Measurements from ENCODE around the gene RILPL2.
"Not testable (repeated sequence)": the region's sequence is repeated elsewhere in the genome, so short reads cannot be mapped to it uniquely, and the experiment has no call there.

The RILPL2 gene, protein sequence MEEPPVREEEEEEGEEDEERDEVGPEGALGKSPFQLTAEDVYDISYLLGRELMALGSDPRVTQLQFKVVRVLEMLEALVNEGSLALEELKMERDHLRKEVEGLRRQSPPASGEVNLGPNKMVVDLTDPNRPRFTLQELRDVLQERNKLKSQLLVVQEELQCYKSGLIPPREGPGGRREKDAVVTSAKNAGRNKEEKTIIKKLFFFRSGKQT

DNA sequence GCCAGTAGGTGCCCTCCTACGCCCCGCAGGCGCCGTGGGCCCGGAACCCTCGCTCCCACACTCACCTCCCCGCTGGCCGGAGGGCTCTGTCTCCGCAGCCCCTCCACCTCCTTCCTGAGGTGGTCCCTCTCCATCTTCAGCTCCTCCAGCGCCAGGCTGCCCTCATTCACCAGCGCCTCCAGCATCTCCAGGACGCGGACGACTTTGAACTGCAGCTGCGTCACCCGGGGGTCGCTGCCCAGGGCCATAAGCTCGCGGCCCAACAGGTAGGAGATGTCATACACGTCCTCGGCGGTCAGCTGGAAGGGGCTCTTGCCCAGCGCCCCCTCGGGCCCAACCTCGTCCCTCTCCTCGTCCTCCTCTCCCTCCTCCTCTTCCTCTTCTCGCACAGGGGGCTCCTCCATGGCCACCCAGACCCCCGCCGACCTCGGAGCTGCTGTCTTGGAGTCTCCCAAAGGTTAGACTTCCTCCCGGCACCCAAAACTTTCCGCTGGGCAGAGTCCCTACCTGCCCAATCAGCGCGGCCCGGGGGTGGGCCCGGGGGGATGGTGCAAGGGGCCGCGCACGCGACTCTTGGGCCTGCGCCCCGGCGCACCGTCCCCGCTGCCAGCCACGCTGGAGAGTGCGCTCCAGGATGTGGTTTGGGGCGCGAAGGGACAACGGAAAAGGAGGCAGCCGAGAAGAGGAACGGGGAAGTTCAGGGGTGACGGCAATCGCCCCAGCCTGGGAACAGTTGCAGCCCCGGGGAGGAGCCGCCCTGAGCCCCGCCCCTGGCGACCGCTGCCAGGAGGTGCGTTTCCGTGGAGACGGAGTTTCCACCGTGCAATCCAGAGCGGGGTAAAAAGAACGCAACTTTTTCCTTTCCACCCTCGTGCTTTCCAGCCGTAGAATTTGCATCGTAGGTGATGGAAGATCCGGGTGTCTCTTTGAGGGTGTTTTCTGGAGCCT, at the start of gene RILPL2:
Gene RILPL2, minus strand, starts transcription at position 668 of the 948 bp plus-strand sequence. Its CDS starts 264 bp downstream, at position 404.
- H3K4me3 ChIP-seq (ENCODE audit: low read depth, low read length) = peak within 1 kb of the TSS; percentile 85
- peak; percentile 100 for DNase-seq (ENCODE audit: low read depth)
- TF ChIP-seq MYC (IDR thresholded peaks at IDR 0.05; ENCODE audit: low read depth, low read length) = peak; percentile 98
- TF ChIP-seq, protein P1, sequence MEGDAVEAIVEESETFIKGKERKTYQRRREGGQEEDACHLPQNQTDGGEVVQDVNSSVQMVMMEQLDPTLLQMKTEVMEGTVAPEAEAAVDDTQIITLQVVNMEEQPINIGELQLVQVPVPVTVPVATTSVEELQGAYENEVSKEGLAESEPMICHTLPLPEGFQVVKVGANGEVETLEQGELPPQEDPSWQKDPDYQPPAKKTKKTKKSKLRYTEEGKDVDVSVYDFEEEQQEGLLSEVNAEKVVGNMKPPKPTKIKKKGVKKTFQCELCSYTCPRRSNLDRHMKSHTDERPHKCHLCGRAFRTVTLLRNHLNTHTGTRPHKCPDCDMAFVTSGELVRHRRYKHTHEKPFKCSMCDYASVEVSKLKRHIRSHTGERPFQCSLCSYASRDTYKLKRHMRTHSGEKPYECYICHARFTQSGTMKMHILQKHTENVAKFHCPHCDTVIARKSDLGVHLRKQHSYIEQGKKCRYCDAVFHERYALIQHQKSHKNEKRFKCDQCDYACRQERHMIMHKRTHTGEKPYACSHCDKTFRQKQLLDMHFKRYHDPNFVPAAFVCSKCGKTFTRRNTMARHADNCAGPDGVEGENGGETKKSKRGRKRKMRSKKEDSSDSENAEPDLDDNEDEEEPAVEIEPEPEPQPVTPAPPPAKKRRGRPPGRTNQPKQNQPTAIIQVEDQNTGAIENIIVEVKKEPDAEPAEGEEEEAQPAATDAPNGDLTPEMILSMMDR (IDR thresholded peaks at IDR 0.05; ENCODE audit: low read depth, low read length) = no peak
- TF ChIP-seq POLR2A (IDR thresholded peaks at IDR 0.05; ENCODE audit: extremely low read depth, insufficient read length) = peak; percentile 80
- TF ChIP-seq, protein P2, sequence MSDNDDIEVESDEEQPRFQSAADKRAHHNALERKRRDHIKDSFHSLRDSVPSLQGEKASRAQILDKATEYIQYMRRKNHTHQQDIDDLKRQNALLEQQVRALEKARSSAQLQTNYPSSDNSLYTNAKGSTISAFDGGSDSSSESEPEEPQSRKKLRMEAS (IDR thresholded peaks at IDR 0.05; ENCODE audit: low read depth, low read length) = peak; percentile 94

DNA sequence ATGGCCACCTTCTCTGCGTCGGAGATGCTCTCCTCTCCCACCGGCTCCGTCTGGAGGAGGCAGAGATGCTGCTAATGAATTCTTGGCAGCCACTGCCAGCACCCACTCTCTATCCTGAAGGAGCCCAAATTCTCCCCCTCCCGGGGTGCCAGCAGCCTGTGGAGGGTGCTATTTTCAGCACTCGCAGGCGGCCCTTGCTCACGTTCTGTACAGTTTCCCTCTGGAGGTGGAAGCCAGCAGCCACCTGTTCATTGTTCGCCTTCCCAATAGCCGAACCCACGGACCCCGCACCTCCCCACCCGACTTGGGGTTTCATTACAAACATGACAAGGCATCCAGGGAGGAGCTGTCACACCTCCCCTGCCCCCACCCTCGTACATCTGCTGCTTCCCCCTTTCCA, 49.3 kb upstream of the RILPL2 start:
- no peak for DNase-seq (ENCODE audit: low read depth)
- H3K4me3 ChIP-seq (ENCODE audit: low read depth, low read length) = no peak overlapping the region
- TF ChIP-seq POLR2A (IDR thresholded peaks at IDR 0.05; ENCODE audit: extremely low read depth, insufficient read length) (no peak), MYC (IDR thresholded peaks at IDR 0.05; ENCODE audit: low read depth, low read length) (no peak)
- TF ChIP-seq, protein P1 (IDR thresholded peaks at IDR 0.05; ENCODE audit: low read depth, low read length) = no peak
- TF ChIP-seq, protein P2 (IDR thresholded peaks at IDR 0.05; ENCODE audit: low read depth, low read length) = no peak

DNA sequence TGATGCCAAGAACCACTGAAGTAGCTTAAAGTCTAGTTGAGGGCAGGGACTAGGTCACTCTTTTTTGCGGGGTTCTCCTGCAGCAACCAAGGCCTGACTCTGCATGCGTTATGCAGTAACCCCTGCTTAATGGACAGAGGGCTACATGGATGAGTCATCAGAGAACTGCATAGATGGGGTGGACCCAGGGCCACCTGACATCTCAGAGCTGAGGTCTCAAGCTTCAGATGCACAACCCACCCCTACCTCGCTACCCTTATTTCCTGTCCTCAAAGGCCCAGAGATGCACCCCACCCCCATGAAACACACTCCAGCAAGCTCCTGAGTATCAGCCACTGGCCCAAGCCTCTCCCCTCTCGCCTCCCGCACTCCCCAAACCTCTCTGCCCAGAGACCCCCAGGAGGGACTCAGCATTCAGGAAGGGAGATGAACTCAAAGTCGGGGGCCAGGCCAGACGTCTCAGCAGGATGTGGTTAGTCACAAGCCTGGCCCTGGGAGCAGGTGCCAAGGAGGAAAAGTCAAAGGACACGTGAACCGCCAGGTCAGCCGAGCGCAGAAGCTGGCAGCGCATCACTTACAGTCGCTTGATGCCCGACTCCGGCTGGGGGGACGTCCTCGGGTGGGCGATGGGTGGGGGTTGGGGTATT, 47.2 kb upstream of the RILPL2 start:
- H3K4me3 ChIP-seq (ENCODE audit: low read depth, low read length) = no peak overlapping the region
- TF ChIP-seq, protein P2 (IDR thresholded peaks at IDR 0.05; ENCODE audit: low read depth, low read length) = no peak
- DNase-seq (ENCODE audit: low read depth) = peak; percentile 42

DNA sequence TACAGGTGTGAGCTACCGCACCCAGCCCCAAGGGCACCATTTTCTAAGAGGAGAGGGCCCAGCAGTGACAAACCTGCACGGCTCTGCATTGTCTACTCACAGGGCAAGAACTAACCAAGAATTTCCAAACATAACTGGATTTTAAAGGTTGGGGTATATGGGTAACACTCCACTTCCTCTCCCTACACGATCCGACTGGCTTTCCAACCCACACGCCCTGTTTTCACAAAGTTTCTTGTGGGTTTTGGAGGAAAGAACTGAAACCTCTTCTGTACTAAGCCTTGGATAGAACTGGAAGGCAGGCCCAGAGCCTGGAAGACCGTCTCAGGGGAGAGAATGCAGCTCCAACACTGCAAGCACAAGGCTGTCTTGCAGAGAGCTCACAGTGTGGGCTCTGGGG, 46.4 kb upstream of the RILPL2 start:
- TF ChIP-seq, protein P1 (IDR thresholded peaks at IDR 0.05; ENCODE audit: low read depth, low read length) = no peak
- TF ChIP-seq MYC (IDR thresholded peaks at IDR 0.05; ENCODE audit: low read depth, low read length) = no peak
- TF ChIP-seq, protein P2 (IDR thresholded peaks at IDR 0.05; ENCODE audit: low read depth, low read length) = no peak
- no peak for TF ChIP-seq POLR2A (IDR thresholded peaks at IDR 0.05; ENCODE audit: extremely low read depth, insufficient read length)

DNA sequence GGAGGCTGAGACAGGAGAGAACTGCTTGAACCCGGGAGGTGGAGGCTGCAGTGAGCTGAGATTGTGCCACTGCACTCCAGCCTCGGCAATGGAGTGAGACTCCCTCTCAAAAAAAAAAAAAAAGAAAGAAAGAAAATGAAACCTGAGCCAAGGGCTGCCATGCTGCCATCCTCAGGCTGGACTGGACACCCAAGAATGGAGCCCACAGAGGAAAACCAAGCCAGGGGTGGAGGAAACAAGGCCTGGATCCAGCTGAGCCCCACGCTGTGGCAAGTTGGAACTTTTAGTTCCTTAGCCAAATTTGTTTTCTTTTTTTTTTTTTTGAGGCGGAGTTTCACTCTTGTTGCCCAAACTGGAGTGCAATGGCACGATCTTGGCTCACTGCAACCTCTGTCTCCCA, 44.8 kb upstream of the RILPL2 start:
- H3K4me3 ChIP-seq (ENCODE audit: low read depth, low read length); DNase-seq (ENCODE audit: low read depth): not testable (repeated sequence)

More for the DNA sequence above, 46.4 kb upstream of the RILPL2 start:
- DNase-seq (ENCODE audit: low read depth) = no peak
- no peak overlapping the region for H3K4me3 ChIP-seq (ENCODE audit: low read depth, low read length)

DNA sequence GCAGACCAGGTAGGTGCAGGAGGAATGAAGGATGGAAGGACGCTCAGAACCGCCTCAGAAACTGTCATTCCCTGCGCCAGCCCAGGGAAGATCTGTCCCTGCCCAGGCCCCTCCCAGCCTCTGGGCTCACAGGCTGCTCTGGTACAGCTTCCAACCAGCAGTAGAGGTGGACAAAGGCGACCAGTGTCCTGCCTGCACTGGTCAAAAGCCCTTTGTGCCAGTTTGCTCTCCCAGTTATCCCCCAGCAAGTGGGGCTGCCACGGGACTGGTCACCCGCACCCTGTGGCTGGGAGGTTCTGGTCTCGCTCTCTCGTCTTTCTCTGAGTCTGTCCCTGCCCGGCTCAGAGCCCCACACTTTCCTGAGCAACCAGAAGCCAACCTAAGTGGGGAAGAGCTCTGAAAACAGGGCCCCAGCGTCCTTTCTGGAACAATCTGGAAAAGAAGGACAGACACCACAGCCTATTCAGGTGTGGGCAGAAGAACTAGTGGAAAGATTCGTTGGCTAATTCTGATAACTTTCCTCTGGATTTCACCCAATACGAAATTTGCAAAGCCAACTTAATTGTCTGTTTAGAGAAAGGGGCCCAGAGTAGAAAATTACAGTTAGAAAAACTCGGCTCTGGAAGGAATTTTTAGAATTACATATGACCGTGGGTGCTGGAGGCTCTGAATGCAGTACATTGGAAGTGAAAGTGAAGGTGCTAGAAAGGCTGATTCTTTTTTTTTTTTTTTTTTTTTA, 43.1 kb upstream of the RILPL2 start:
- no peak overlapping the region for H3K4me3 ChIP-seq (ENCODE audit: low read depth, low read length)

More for the DNA sequence above, 43.1 kb upstream of the RILPL2 start:
- TF ChIP-seq, protein P1 (IDR thresholded peaks at IDR 0.05; ENCODE audit: low read depth, low read length) = no peak
- TF ChIP-seq MYC (IDR thresholded peaks at IDR 0.05; ENCODE audit: low read depth, low read length) (no peak), POLR2A (IDR thresholded peaks at IDR 0.05; ENCODE audit: extremely low read depth, insufficient read length) (no peak)
- TF ChIP-seq, protein P2 (IDR thresholded peaks at IDR 0.05; ENCODE audit: low read depth, low read length) = no peak
- DNase-seq (ENCODE audit: low read depth) = no peak

Data from NB4 (cell line).